IMR-90 (cell line): ENCODE results near the gene CEP78. TPM values are rescaled to one million over a fixed set of nuclear protein-coding genes. Genes with fewer than 3 reads are reported as not detected.
A peak's percentile ranks its signal among the peaks of the same experiment; 100 is the strongest.

Experiments
- ATAC-seq: fragments of 200-7000 bp; cut with Tn5 transposase; 2 replicates; pipeline ENCODE4 v1.9.1; 2020; ENCODE audit warnings: low read depth, mild to moderate bottlenecking, moderate library complexity
- BruUV-seq: library from RNA; stranded (reverse); fragments of 400-500 nt; replicated peaks from 2 replicates; lab custom pipeline; 2021; lab: Mats Ljungman, UMichigan
- CTCF ChIA-PET: fragments of 300-600 bp; formaldehyde crosslinking; extraction: SDS; loops from one replicate; lab custom pipeline; 2021; ENCODE audit warnings: antibody characterized with exemption; lab: Yijun Ruan, JAX
- POLR2A ChIA-PET: fragments of 300-600 bp; sonication (Branson Sonifier 250); formaldehyde crosslinking; loops from one replicate; lab custom pipeline; 2022; ENCODE audit warnings: antibody characterized with exemption; ENCODE audit not compliant: unreplicated experiment; lab: Charles Lee
- DNase-seq: peaks from one replicate; pipeline ENCODE4 v3.0.0; 2013
- H2AFZ ChIP-seq: replicated peaks from 2 replicates; pipeline ENCODE3; 2013; ENCODE audit warnings: low read length, mild to moderate bottlenecking; ENCODE audit not compliant: poor library complexity
- H2AK5ac ChIP-seq: 2 replicates; pipeline ENCODE4 v1.6.1; 2013; ENCODE audit warnings: low read depth, low read length, inconsistent platforms
- H2AK9ac ChIP-seq: replicated peaks from 2 replicates; pipeline ENCODE3; 2013; ENCODE audit warnings: mild to moderate bottlenecking, low read depth, low read length, moderate library complexity; ENCODE audit not compliant: poor library complexity
- H2BK120ac ChIP-seq: 2 replicates; pipeline ENCODE4 v1.6.1; 2013; ENCODE audit warnings: low read depth, low read length, inconsistent platforms
- H2BK15ac ChIP-seq: 3 replicates; pipeline ENCODE4 v1.6.1; 2013; ENCODE audit warnings: low read depth, low read length, inconsistent platforms
- H2BK20ac ChIP-seq: 2 replicates; pipeline ENCODE4 v1.6.1; 2013; ENCODE audit warnings: low read depth, mild to moderate bottlenecking, inconsistent platforms, low read length, moderate library complexity
- H2BK5ac ChIP-seq: 2 replicates; pipeline ENCODE4 v1.6.1; 2013; ENCODE audit warnings: mild to moderate bottlenecking, low read depth, low read length, inconsistent platforms; ENCODE audit not compliant: poor library complexity, severe bottlenecking
- H3K14ac ChIP-seq: replicated peaks from 2 replicates; pipeline ENCODE4 v1.6.1; 2013; ENCODE audit warnings: low read depth, low read length, inconsistent platforms
- H3K18ac ChIP-seq: 2 replicates; pipeline ENCODE4 v1.6.1; 2013; ENCODE audit warnings: low read depth, low read length, control low read depth
- H3K23ac ChIP-seq: 2 replicates; pipeline ENCODE4 v1.6.1; 2013; ENCODE audit warnings: low read depth, low read length, inconsistent platforms
- H3K27ac ChIP-seq: 2 replicates; pipeline ENCODE4 v1.5.1; 2013; ENCODE audit warnings: mild to moderate bottlenecking, control low read depth, low read length; ENCODE audit not compliant: insufficient read depth
- H3K27me3 ChIP-seq: 2 replicates; pipeline ENCODE4 v1.6.1; 2013; ENCODE audit warnings: low read length; ENCODE audit not compliant: control insufficient read depth, insufficient read depth
- H3K36me3 ChIP-seq: 2 replicates; pipeline ENCODE4 v1.6.1; 2013; ENCODE audit warnings: low read length, mixed read lengths; ENCODE audit not compliant: control insufficient read depth, insufficient read depth
- H3K4ac ChIP-seq: 2 replicates; pipeline ENCODE4 v1.6.1; 2013; ENCODE audit warnings: low read depth, low read length, inconsistent platforms
- H3K4me1 ChIP-seq: 2 replicates; pipeline ENCODE4 v1.6.1; 2013; ENCODE audit warnings: low read length, mixed read lengths; ENCODE audit not compliant: control insufficient read depth, insufficient read depth
- H3K4me2 ChIP-seq: 2 replicates; pipeline ENCODE4 v1.6.1; 2013; ENCODE audit warnings: low read depth, mild to moderate bottlenecking, control low read depth, low read length, moderate library complexity
- H3K4me3 ChIP-seq: 2 replicates; pipeline ENCODE4 v1.5.1; 2013; ENCODE audit warnings: low read depth, mild to moderate bottlenecking, control low read depth, low read length, moderate library complexity; ENCODE audit not compliant: insufficient read depth
- H3K56ac ChIP-seq: 2 replicates; pipeline ENCODE4 v1.6.1; 2013; ENCODE audit warnings: low read length, inconsistent platforms; ENCODE audit not compliant: insufficient read depth; ENCODE audit errors: extremely low read depth
- H3K79me1 ChIP-seq, 2 experiments: 2 replicates each; pipeline ENCODE4 v1.6.1; 2013; ENCODE audit warnings: low read length in 2 of 2, inconsistent platforms in 1 of 2, low read depth in 1 of 2
- H3K9ac ChIP-seq: 2 replicates; pipeline ENCODE4 v1.6.1; 2013; ENCODE audit warnings: low read depth, low read length, control low read depth
- H3K9me1 ChIP-seq: 2 replicates; pipeline ENCODE4 v1.6.1; 2013; ENCODE audit warnings: low read length, inconsistent platforms; ENCODE audit not compliant: insufficient read depth
- H3K9me3 ChIP-seq: 2 replicates; pipeline ENCODE4 v1.6.1; 2013; ENCODE audit warnings: low read length; ENCODE audit not compliant: control insufficient read depth, insufficient read depth
- H4K20me1 ChIP-seq: 2 replicates; pipeline ENCODE4 v1.6.1; 2013; ENCODE audit warnings: low read length, inconsistent platforms; ENCODE audit not compliant: insufficient read depth
- H4K5ac ChIP-seq: 2 replicates; pipeline ENCODE4 v1.6.1; 2013; ENCODE audit warnings: mild to moderate bottlenecking, low read depth, low read length, control low read depth
- H4K8ac ChIP-seq, 2 experiments: 2 replicates each; pipeline ENCODE4 v1.6.1; 2013; ENCODE audit warnings: low read depth in 2 of 2, low read length in 2 of 2, control low read depth in 1 of 2, inconsistent platforms in 1 of 2
- H4K91ac ChIP-seq: 2 replicates; pipeline ENCODE4 v1.6.1; 2013; ENCODE audit warnings: low read depth, low read length, inconsistent platforms; ENCODE audit not compliant: insufficient read depth
- BHLHE40 ChIP-seq: fragments of 150-350 bp; IDR thresholded peaks from 2 replicates; pipeline ENCODE4 v1.6.1; 2016; ENCODE audit warnings: mild to moderate bottlenecking, low read depth, low read length
- CEBPB ChIP-seq: IDR thresholded peaks from 2 replicates; pipeline ENCODE4 v1.6.1; 2012; ENCODE audit warnings: low read depth, low read length, improper control_type of control experiment
- CHD1 ChIP-seq: IDR thresholded peaks from 2 replicates; pipeline ENCODE4 v1.6.1; 2012; ENCODE audit warnings: low read depth, low read length, improper control_type of control experiment
- CTCF ChIP-seq: conservative IDR thresholded peaks from 2 replicates; pipeline ENCODE4 v1.5.1; 2012; ENCODE audit warnings: mild to moderate bottlenecking, low read depth, low read length, improper control_type of control experiment
- FOS ChIP-seq: fragments of 150-350 bp; IDR thresholded peaks from 2 replicates; pipeline ENCODE4 v1.6.1; 2016; ENCODE audit warnings: low read depth, low read length
- MAZ ChIP-seq: IDR thresholded peaks from 2 replicates; pipeline ENCODE4 v1.6.1; 2012; ENCODE audit warnings: low read depth, mild to moderate bottlenecking, low read length, improper control_type of control experiment, moderate library complexity, borderline replicate concordance
- MXI1 ChIP-seq: IDR thresholded peaks from 2 replicates; pipeline ENCODE4 v1.6.1; 2012; ENCODE audit warnings: low read depth, mild to moderate bottlenecking, low read length, moderate library complexity, borderline replicate concordance
- NFE2L2 ChIP-seq: fragments of 150-350 bp; IDR thresholded peaks from 2 replicates; pipeline ENCODE4 v1.6.1; 2016; ENCODE audit warnings: low read depth, mild to moderate bottlenecking, low read length
- POLR2A ChIP-seq: IDR thresholded peaks from 2 replicates; pipeline ENCODE4 v1.6.1; 2012; ENCODE audit warnings: mild to moderate bottlenecking, low read depth, low read length
- RCOR1 ChIP-seq: IDR thresholded peaks from 2 replicates; pipeline ENCODE4 v1.6.1; 2012; ENCODE audit warnings: mild to moderate bottlenecking, low read length, improper control_type of control experiment; ENCODE audit not compliant: insufficient replicate concordance
- RFX5 ChIP-seq: IDR thresholded peaks from 2 replicates; pipeline ENCODE4 v1.8.0; 2012; ENCODE audit warnings: low read depth, mild to moderate bottlenecking, low read length, moderate library complexity
- SMC3 ChIP-seq: fragments of 150-350 bp; IDR thresholded peaks from 2 replicates; pipeline ENCODE4 v1.6.1; 2016; ENCODE audit warnings: low read depth, mild to moderate bottlenecking, antibody characterized with exemption, low read length, moderate library complexity
- WGBS, 2 experiments: methylation state at CpG; one replicate each; pipeline versions ENCODE4 v1.1.5 to v1.1.7; 2013; ENCODE audit warnings: missing lambda C conversion rate in 2 of 2; ENCODE audit not compliant: insufficient read length in 1 of 2; ENCODE audit errors: extremely low coverage in 2 of 2; 5-methylcytosine and 5-hydroxymethylcytosine counted together
- dilution Hi-C: fragments of 300-500 bp; cut with HindIII; formaldehyde crosslinking; loops from one replicate; pipeline ENCODE4 v1.14.3; 2018; ENCODE audit warnings: low sequenced_read_pairs; ENCODE audit not compliant: unreplicated experiment
- in situ Hi-C: fragments of 300-500 bp; cut with MboI; formaldehyde crosslinking; loops from 3 replicates; pipeline ENCODE4 v1.14.3; 2019; ENCODE audit warnings: low sequenced_read_pairs, inconsistent platforms, mixed read lengths
- intact Hi-C: fragments of 100-400 bp; cut with micrococcal nuclease; formaldehyde crosslinking; loops from 2 replicates; pipeline ENCODE4 v1.10.0; 2022
- polyA plus RNA-seq, 3 experiments: library from polyadenylated mRNA; depleted of rRNA; stranded (reverse); fragments of >200 nt; gene quantifications; 2 replicates each; pipeline ENCODE4 v1.2.3, GENCODE V29; 2012; ENCODE audit warnings: low replicate concordance in 1 of 3
- total RNA-seq: library from RNA; depleted of rRNA; stranded (reverse); fragments of >200 nt; gene quantifications from 2 replicates; pipeline ENCODE4 v1.2.3, GENCODE V29; 2012
- TF ChIP-seq, protein P1 (sequence below): fragments of 150-350 bp; IDR thresholded peaks from 2 replicates; pipeline ENCODE4 v1.6.1; 2017; ENCODE audit warnings: mild to moderate bottlenecking, antibody characterized with exemption, low read length, low read depth

CEP78 gene
- total and polyA plus RNA-seq, 2 of the 4 experiments (the other 2 are of a cell fraction): 9.2 to 18.3 TPM

GRCh38 chr9:78278801-78279200, 42.9 kb downstream of the CEP78 start:
- H3K4ac ChIP-seq: no peak overlapping the region
- peak overlapping the region; percentile 80; the same call in 1 of the 2 replicates for H3K18ac ChIP-seq
- no peak overlapping the region for H4K8ac ChIP-seq
- no peaks in the 10 kb centered on the region for H3K27me3 ChIP-seq
- H3K4me1 ChIP-seq: peaks cover 8% of the 10 kb centered on the region
- ChIA-PET CTCF (interaction anchor here (0.6 kb wide), 1 partner anchor 1853 kb away, joined by 7 read pairs; no protein-coding TSS in a partner anchor), POLR2A (no interaction called here)
- H4K20me1 ChIP-seq: no peaks in the 10 kb centered on the region
- H3K79me1 ChIP-seq: no peaks in the 10 kb centered on the region
- no peak for ATAC-seq
- no peak overlapping the region for H2AFZ ChIP-seq
- H3K9me1 ChIP-seq: no peaks in the 10 kb centered on the region
- DNase-seq: no peak
- no peak overlapping the region for H2AK5ac ChIP-seq
- no peak overlapping the region for H2BK20ac ChIP-seq
- no peak overlapping the region for H3K56ac ChIP-seq
- H2BK5ac ChIP-seq: no peak overlapping the region
- no peaks in the 10 kb centered on the region for H3K36me3 ChIP-seq
- H3K27ac ChIP-seq: peak overlapping the region; percentile 25; the same call in 1 of the 2 replicates
- peak overlapping the region; percentile 52 for H3K4me2 ChIP-seq
- intact Hi-C loops (no loop called here), dilution Hi-C loops (no loop called here), in situ Hi-C loops (no loop called here)
- no peak overlapping the region for H3K14ac ChIP-seq
- no TSS peak for BruUV-seq
- H3K9me3 ChIP-seq: no peaks in the 10 kb centered on the region
- H2BK120ac ChIP-seq: no peak overlapping the region
- TF ChIP-seq SMC3 (no peak), CTCF (no peak), FOS (no peak), CHD1 (no peak), RFX5 (no peak), BHLHE40 (no peak), MAZ (no peak), RCOR1 (no peak), CEBPB (no peak), POLR2A (no peak), MXI1 (no peak), NFE2L2 (no peak)
- TF ChIP-seq, protein P1, sequence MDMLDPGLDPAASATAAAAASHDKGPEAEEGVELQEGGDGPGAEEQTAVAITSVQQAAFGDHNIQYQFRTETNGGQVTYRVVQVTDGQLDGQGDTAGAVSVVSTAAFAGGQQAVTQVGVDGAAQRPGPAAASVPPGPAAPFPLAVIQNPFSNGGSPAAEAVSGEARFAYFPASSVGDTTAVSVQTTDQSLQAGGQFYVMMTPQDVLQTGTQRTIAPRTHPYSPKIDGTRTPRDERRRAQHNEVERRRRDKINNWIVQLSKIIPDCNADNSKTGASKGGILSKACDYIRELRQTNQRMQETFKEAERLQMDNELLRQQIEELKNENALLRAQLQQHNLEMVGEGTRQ: no peak
- H2AK9ac ChIP-seq: no peak overlapping the region
- H4K91ac ChIP-seq: no peak overlapping the region
- no peak overlapping the region for H3K4me3 ChIP-seq
- no CpG with 5 or more reads among the region's 1 CpG for WGBS, 2 experiments
- no peak overlapping the region for H3K23ac ChIP-seq
- H2BK15ac ChIP-seq: no peak overlapping the region
- H4K5ac ChIP-seq: no peak overlapping the region
- H3K9ac ChIP-seq: no peak overlapping the region
